GM19238 (cell line): ENCODE measurements around the gene CACNG7.
A peak's percentile ranks its signal among the peaks of the same experiment; 100 is the strongest.

Source experiments
- DNase-seq: peaks from one replicate; pipeline ENCODE4 v3.0.0; 2011; ENCODE audit warnings: low spot score; ENCODE audit not compliant: insufficient read length

The CACNG7 gene

GRCh38 chr19:53878776-53879139 lies 30.3 kb upstream of the CACNG7 start:
- no peak for DNase-seq

GRCh38 chr19:53879140-53880081 lies 29.7 kb upstream of the CACNG7 start:
- DNase-seq, result peak; percentile 88

GRCh38 chr19:53880711-53881481 lies 28.2 kb upstream of the CACNG7 start:
- DNase-seq, result no peak

GRCh38 chr19:53881482-53882390 lies 27.3 kb upstream of the CACNG7 start, which contains the start of gene PRKCG:
TSS of gene PRKCG (plus strand) at chr19:53882197. CDS start at chr19:53882495, 298 bp downstream.
- DNase-seq, result no peak

- no peak for DNase-seq
Observed at GRCh38 chr19:53882391-53883050, 26.6 kb upstream of the CACNG7 start.

GRCh38 chr19:53883231-53883661 lies 25.8 kb upstream of the CACNG7 start:
- no peak for DNase-seq

- DNase-seq, result no peak
Observed at GRCh38 chr19:53883741-53884140, 25.3 kb upstream of the CACNG7 start.

- no peak for DNase-seq
Observed at GRCh38 chr19:53884256-53884655, 24.8 kb upstream of the CACNG7 start.

GRCh38 chr19:53885036-53885435 lies 24.0 kb upstream of the CACNG7 start:
- DNase-seq, result no peak

GRCh38 chr19:53892301-53892980 lies 16.6 kb upstream of the CACNG7 start:
- no peak for DNase-seq

GRCh38 chr19:53892981-53893325 lies 16.1 kb upstream of the CACNG7 start:
- DNase-seq, result no peak

- DNase-seq, result no peak
Observed at GRCh38 chr19:53894707-53895106, 14.4 kb upstream of the CACNG7 start.

- no peak for DNase-seq
Observed at GRCh38 chr19:53896682-53897081, 12.4 kb upstream of the CACNG7 start.

- no peak for DNase-seq
Observed at GRCh38 chr19:53897459-53897858, 11.6 kb upstream of the CACNG7 start.

- DNase-seq, result no peak
Observed at GRCh38 chr19:53898166-53898565, 10.9 kb upstream of the CACNG7 start.

- no peak for DNase-seq
Observed at GRCh38 chr19:53898636-53899341, 10.3 kb upstream of the CACNG7 start.

- DNase-seq, result no peak
Observed at GRCh38 chr19:53900191-53900860, 8.8 kb upstream of the CACNG7 start.

- no peak for DNase-seq
Observed at GRCh38 chr19:53903055-53903680, 5.9 kb upstream of the CACNG7 start.

- no peak for DNase-seq
Observed at GRCh38 chr19:53904909-53905308, 4.2 kb upstream of the CACNG7 start.
